ENCODE results near the gene SLAIN2.

SLAIN2 gene

GRCh38 chr4:48369248-48369647, 27.9 kb downstream of the SLAIN2 start:
- TF ChIP-seq SIN3A (IDR thresholded peaks at IDR 0.05; ENCODE audit: borderline replicate concordance, insufficient read depth, low read length) (no peak), TAF1 (IDR thresholded peaks at IDR 0.05; ENCODE audit: borderline replicate concordance, insufficient read depth, low read length) (no peak), POLR2AphosphoS5 (IDR thresholded peaks at IDR 0.05; ENCODE audit: low read depth, low read length) (no peak), FOXP2 (optimal IDR thresholded peaks at IDR 0.05; ENCODE audit: borderline replicate concordance, extremely low read depth, extremely low read length, insufficient read depth) (no peak), REST (IDR thresholded peaks at IDR 0.05; ENCODE audit: insufficient read depth in 1 of 2, low read depth in 2 of 2, low read length in 2 of 2) (no peak)

- TF ChIP-seq REST (IDR thresholded peaks at IDR 0.05; ENCODE audit: insufficient read depth in 1 of 2, low read depth in 2 of 2, low read length in 2 of 2): no peak
- TF ChIP-seq SIN3A (IDR thresholded peaks at IDR 0.05; ENCODE audit: borderline replicate concordance, insufficient read depth, low read length): no peak
- no peak for TF ChIP-seq FOXP2 (optimal IDR thresholded peaks at IDR 0.05; ENCODE audit: borderline replicate concordance, extremely low read depth, extremely low read length, insufficient read depth)
- no peak for TF ChIP-seq POLR2AphosphoS5 (IDR thresholded peaks at IDR 0.05; ENCODE audit: low read depth, low read length)
- no peak for TF ChIP-seq TAF1 (IDR thresholded peaks at IDR 0.05; ENCODE audit: borderline replicate concordance, insufficient read depth, low read length)
These were observed 28.4 kb downstream of the SLAIN2 start for GRCh38 chr4:48369771-48370170.

DNA sequence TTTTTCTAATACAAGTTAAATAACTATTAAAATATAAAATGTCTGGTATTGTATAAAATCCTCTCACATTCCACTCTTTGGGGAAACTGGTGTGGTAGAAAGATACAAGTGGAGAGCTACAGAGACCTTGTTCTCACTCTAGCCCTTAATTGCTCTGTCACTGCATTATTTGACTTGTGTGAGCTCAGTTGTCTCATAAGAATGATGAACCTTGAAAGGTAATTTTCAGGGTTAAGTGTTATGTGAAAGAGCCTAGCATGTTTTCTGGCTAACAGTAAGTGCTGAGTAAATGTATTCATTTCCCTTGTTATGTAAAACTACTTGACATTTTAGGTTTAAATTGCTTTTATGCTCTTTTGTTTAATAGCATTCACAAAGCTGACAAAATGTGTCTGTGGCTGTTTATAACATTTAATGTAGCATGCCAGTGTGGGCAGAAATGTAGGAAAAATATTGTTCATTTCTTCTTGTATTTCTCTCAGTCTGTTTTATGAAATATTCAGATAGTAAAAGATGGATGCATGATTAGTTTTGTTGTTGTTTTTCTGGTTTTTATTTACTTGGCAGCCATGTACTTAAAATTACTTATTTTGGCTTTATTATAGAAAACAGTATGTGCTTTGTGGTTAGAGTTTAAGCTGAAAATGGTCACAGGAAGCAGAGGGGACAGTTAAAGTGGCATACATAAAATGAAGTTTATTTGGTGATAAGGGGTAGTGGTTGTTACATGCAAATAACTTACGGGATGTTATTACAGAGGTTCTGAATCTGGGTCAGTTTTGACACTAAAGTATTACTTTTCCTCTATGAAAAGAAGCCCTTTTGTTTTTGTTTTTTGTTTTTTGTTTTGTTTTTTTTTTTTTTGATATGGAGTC, 29.2 kb downstream of the SLAIN2 start:
- no peak for TF ChIP-seq FOXP2 (optimal IDR thresholded peaks at IDR 0.05; ENCODE audit: borderline replicate concordance, extremely low read depth, extremely low read length, insufficient read depth)
- no peak for TF ChIP-seq REST (IDR thresholded peaks at IDR 0.05; ENCODE audit: insufficient read depth in 1 of 2, low read depth in 2 of 2, low read length in 2 of 2)
- no peak for TF ChIP-seq TAF1 (IDR thresholded peaks at IDR 0.05; ENCODE audit: borderline replicate concordance, insufficient read depth, low read length)
- TF ChIP-seq POLR2AphosphoS5 (IDR thresholded peaks at IDR 0.05; ENCODE audit: low read depth, low read length): no peak
- no peak for TF ChIP-seq SIN3A (IDR thresholded peaks at IDR 0.05; ENCODE audit: borderline replicate concordance, insufficient read depth, low read length)

DNA sequence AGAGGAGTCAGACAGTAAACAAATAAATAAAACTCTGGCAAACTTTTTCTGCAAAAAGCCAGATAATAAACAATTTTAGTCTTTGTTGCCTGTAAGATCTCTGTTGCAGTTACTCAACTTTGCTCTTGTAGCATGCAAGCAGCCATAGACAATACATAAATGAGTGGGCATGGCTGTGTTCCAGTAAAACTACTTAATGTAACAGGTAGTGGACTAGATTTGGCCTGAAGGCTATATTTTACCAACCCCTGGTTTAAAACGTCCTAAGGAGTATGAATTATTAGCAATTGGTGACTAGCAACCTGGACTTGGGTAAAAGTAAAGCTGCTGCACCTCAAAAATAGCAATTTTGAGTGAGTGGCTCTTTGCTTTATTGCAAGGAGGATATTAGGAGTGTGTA, 30.9 kb downstream of the SLAIN2 start:
- TF ChIP-seq FOXP2 (optimal IDR thresholded peaks at IDR 0.05; ENCODE audit: borderline replicate concordance, extremely low read depth, extremely low read length, insufficient read depth) (no peak), SIN3A (IDR thresholded peaks at IDR 0.05; ENCODE audit: borderline replicate concordance, insufficient read depth, low read length) (no peak)

GRCh38 chr4:48375651-48376304, 34.4 kb downstream of the SLAIN2 start:
- no peak for TF ChIP-seq TAF1 (IDR thresholded peaks at IDR 0.05; ENCODE audit: borderline replicate concordance, insufficient read depth, low read length)
- no peak for TF ChIP-seq POLR2AphosphoS5 (IDR thresholded peaks at IDR 0.05; ENCODE audit: low read depth, low read length)
- 0 out of 2 replicates have a peak, but pooled peaks have one; percentile 19 for TF ChIP-seq SIN3A (IDR thresholded peaks at IDR 0.05; ENCODE audit: borderline replicate concordance, insufficient read depth, low read length)
- TF ChIP-seq FOXP2 (optimal IDR thresholded peaks at IDR 0.05; ENCODE audit: borderline replicate concordance, extremely low read depth, extremely low read length, insufficient read depth): no peak
- TF ChIP-seq REST (IDR thresholded peaks at IDR 0.05; ENCODE audit: insufficient read depth in 1 of 2, low read depth in 2 of 2, low read length in 2 of 2): no peak

All from PFSK-1 (cell line).